GM19035 (cell line): ENCODE measurements around the gene JAK1.
"Not testable (repeated sequence)": the region's sequence is repeated elsewhere in the genome, so short reads cannot be mapped to it uniquely, and the experiment has no call there.

Experiments
- ATAC-seq: cut with Tn5 transposase; IDR thresholded peaks from one replicate; pipeline ENCODE4 v1.9.1; 2021; ENCODE audit not compliant: unreplicated experiment

The JAK1 gene

DNA sequence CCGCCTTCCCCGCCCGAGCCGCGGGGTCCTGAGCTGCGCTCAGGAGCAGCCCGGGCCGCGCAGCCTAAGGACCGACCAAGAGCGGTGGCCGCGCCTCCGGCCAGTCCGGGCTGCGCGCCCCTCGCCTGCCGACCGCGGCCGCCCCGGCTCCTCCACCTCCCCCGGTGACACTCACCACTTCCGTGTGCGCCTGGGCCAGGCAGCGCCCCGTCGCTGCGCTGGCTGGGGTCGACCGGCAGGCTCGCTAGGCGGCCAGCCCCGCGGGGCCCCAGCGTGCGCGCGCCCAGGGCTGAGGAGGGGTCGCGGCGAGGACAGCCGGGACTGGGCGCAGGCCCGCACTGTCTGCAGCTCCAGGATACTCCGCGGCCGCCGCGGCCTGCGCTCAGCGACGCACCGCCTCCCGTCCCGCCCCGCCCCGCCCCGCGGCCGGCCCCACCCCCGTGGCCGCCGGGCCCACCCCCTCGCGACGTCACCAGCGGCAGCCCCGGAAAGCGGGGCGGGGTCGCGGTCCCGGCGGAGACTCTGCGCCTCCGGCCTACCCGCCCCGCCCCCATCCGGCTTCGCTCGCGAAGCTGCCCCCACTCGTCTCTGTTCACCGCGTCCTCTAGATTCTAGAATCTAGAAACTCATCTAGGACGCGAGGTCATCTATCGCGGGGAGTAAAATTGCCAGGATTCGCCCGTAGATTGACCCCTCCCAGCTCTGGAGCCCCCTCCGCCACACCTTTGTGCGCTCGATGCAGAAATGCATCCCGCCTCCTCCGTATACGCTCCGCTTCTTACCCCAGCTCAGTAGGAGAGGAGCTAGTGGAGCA is at the start of gene JAK1:
JAK1 (minus strand) TSS at position 392 of the 814 bp plus-strand sequence. CDS start 80,285 bp downstream, outside the sequence.
- peak; percentile 78 for ATAC-seq

DNA sequence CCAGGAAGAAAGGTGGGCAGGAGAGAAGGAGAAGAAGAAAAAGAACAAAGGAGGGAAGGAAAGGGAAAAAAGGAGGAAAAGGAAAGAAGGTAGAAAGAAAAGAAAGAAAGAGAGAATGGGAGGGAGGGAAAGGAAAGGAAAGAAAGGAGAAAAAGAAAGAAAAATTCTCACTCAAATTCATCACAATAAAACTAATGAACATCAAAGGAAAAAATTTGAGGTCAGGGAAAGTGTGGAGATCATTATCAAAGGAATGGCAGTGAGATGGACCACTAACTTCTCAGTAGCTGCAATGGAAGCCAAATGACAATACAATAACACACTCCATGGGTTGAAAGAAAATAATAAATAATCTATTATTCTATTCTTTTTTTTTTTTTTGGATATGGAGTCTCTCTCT is 48.0 kb upstream of the JAK1 start:
- no peak for ATAC-seq

GRCh38 chr1:65011983-65012382 is 45.6 kb upstream of the JAK1 start:
- ATAC-seq: no peak

- ATAC-seq: no peak
Observed at GRCh38 chr1:65009724-65010420, 43.5 kb upstream of the JAK1 start.

DNA sequence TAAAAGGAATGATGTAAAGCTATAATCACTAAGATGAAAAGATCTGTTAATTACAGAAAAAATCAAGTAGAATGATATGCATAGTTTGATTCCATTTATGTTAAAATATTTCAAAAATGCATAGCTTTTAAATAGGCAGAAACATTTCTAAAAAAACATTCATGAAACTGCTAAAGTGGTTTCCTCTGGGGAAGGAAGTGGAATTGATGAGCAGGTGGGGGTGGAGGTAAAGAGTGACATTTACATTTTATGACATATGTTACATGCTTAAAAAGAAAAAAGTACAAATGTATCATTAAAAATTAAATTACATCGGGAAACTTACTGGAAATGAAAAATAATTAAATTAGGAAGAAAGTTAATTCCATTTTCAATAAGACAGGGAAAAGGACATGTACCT is 42.8 kb upstream of the JAK1 start:
- no peak for ATAC-seq

- ATAC-seq: no peak
Observed at GRCh38 chr1:65006806-65007205, 40.5 kb upstream of the JAK1 start.

- no peak for ATAC-seq
Observed at GRCh38 chr1:65003316-65003664, 36.9 kb upstream of the JAK1 start.

DNA sequence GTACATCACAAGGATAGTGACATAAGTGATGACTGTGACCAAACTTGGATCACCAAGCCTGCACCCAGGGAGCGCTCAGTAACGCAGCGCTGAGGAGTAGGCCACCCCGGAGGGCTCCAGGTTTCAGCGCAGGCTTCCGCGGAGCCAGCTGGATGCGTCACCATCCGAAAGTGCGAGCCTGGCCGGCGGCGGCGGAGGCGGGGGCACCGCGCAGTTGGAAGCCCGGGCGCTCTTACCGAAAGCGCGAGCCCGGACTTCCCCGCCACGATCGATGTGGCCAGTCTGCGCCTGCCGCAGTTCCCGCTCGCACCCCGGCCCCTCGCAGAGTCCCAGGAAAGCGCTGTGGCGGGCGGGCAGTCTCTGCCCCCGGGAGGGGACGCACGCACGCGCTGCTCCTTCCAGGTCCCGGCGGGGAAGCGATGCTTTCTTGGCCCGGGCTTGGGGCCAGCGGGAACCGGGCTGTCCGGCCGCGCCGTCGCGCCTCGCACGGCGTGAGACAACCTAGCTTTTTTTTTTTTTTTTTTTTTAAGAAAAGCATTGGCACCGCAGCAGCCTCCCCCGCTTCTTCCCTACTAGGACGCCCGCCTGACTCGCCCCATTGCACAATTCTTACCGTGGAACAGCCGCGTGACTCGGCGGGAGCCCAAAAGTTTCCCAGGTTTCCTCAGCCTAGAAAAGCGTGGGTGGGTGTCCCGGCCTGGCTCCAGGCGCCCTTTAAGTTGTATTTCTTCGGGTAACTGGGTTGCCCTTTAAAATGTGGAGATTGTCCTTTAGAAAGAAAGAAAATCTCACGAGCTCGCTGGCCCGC is 36.4 kb upstream of the JAK1 start:
- ATAC-seq: peak; percentile 79

DNA sequence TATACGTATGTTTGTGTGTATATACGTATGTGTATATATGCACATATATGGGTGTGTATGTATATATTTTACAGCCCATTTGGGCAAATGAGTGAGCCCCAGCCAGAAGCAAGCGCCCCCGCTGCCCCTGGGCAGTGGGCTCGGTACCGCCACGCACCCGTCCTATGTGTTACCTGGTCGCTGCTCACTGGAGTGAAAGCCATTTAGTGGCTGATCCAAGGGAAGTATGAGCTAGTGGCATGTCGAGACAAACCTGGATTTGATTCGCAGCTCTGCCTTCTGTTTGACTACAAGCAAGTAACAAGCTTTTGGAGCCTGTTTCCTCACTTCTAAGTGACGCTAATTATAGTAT is 35.8 kb upstream of the JAK1 start:
- ATAC-seq: no peak

- no peak for ATAC-seq
Observed at GRCh38 chr1:65001231-65001792, 35.0 kb upstream of the JAK1 start.

DNA sequence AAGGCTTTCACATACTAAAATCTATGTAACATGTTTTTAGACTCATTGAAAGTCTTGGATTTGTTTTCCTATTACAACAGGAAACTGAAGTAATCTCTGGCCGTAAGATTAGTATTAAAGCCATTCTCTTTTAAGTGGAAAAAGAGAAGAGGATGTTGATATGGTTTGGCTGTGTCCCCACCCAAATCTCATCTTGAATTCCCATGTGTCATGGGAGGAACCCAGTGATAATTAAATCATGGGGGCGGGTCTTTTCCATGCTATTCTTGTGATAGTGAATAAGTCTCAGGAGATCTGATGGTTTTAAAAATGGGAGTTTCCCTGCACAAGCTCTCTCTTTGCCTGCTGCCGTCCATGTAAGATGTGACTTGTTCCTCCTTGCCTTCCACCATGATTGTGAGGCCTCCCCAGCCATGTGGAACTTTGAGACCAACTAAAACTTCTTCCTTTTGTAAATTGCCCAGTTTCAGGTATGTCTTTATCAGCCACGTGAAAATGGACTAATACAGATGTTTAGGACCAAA is 32.1 kb upstream of the JAK1 start:
- ATAC-seq: not testable (repeated sequence)

DNA sequence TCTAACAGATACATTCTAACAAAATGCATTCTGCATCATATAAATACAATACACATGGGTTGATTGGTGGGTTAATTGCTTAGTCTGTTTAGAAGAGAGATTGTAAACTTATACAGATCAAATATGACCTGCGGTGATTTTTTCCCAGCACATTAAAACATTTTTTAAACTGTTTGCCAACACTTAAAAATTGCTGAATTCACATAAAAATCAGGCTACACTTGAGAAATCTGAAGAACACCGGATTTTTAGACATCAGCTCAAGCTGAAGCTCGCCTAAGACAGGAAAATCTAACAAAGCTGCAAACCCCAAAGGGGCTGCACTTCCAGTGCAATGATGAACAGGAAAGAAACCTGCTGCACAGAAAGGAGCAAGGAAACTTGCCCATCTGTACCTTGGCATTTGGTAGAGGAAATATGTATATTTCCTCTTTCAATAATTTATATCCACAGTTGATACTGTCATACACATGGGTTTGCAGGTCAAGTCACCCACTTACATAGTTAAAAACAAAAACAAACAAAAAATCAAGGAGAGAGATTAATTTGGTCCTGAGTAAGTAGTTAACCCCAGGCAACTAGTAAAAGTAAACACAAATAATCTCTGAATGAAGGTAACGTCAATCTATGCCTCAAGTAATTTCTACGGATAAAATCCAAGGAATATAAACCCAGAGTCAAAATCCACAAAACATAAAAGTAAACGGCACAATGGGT is 30.4 kb upstream of the JAK1 start:
- no peak for ATAC-seq

DNA sequence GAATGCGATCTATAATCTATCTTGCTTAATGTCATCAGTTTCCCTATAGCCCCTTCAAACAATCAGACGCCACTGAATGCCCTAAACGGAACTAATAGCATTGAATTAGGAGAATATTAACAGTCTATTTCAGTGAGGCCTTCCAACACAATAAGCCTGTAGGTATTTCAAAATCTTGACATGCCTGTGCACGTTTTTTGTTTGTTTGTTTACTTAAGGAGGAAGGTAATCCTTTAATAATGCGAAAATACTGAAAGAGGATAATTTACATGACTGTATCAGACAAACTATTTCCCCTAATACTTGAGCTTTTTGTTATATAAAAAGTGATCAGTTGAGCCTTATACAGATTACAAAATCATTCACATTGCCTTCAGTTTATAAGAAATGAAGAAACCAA is 29.0 kb upstream of the JAK1 start:
- ATAC-seq: no peak

- peak; percentile 98 for ATAC-seq
Observed at GRCh38 chr1:64986903-64987871, 20.8 kb upstream of the JAK1 start.

GRCh38 chr1:64984737-64985136 is 18.4 kb upstream of the JAK1 start:
- ATAC-seq: no peak

DNA sequence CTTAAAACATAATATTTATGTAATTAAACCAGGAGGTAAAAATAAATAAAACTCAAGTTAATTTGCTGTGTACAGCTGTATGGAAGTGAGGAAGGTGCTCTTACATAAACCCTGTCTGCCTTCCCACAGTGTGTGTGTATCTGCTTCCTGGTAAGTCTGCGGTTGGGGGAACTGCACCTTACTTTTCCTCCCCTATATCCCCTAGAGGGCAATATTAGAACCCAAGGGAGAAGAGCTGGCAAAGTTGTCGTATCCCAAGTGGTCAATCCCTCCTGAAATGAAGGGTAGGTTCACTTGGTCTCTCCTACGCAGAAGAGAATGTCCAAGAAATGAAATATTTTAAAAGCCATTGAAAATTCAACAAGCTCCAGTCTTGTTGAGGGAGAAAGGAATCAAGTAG is 17.8 kb upstream of the JAK1 start:
- ATAC-seq: no peak

- ATAC-seq: no peak
Observed at GRCh38 chr1:64983110-64983509, 16.8 kb upstream of the JAK1 start.

GRCh38 chr1:64981601-64982533 is 15.5 kb upstream of the JAK1 start:
- no peak for ATAC-seq
